Measurements from ENCODE around the gene RAG1.

RAG1 gene

DNA sequence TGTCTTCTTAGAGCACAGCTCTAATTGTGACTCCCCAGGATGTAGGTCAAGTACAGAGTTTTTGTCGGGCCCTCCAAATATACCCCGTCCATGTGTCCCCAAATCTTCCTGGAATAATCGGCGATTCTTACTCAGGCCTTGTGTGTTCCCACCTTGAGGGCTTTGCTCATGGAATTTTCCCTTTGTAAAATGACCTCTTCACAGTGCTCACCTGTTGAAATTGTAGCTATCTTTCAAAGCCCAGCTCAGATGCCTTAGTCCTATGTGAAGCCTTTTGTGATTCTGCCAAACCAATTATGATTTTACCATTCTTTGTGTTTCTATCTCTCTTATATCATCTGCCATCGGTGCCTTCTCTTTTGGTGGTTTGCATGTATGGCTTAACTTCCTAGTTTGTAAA is 60.3 kb downstream of the RAG1 start:
- DNase-seq (ENCODE audit: low read depth) = no peak

DNA sequence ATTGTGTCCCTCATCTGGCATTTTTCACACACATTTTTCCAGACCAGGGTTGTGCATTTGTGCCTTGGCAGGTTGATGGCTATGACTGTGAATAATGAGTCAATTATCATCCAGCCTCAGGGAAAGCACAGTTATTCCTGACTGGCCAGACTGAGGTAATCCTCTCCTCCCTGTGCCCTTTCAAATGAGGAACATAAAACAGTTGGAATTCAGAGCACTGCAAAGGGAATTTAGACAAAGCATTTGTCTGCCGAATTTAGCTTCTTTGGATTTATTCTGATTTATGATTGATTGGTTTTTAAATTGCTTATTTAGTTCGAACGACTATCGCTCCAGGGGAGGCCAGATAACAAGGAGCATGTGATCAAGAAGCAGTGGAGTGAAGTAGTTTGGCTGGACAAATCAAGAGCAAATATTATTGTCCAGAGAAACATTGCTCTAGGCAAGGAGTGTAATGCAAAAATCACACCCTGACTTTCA is 61.0 kb downstream of the RAG1 start:
- no peak for DNase-seq (ENCODE audit: low read depth)

Data from GM04504 (cell line).